AG09319 (cell line): Measurements from ENCODE around the gene MYH15.

Source experiments
- DNase-seq: peaks from one replicate; pipeline ENCODE4 v3.0.0-alpha.2; 2010; ENCODE audit warnings: low read depth; ENCODE audit errors: extremely low read depth
- CTCF ChIP-seq: IDR thresholded peaks from 2 replicates; pipeline ENCODE4 v1.5.1; 2011; ENCODE audit warnings: low read depth, mild to moderate bottlenecking, inconsistent platforms, low read length, moderate library complexity

MYH15 gene

GRCh38 chr3:108511490-108511889 lies 1.1 kb upstream of the MYH15 start:
- DNase-seq: no peak
- TF ChIP-seq CTCF: no peak

- no peak for DNase-seq
- TF ChIP-seq CTCF: no peak
Observed at GRCh38 chr3:108511055-108511454, 659 bp upstream of the MYH15 start.

- no peak for TF ChIP-seq CTCF
Observed at GRCh38 chr3:108509871-108510270, 525 bp downstream of the MYH15 start.

GRCh38 chr3:108509263-108509662 lies 1.1 kb downstream of the MYH15 start:
- TF ChIP-seq CTCF: no peak
- DNase-seq: no peak

More at GRCh38 chr3:108509871-108510270, 525 bp downstream of the MYH15 start:
- no peak for DNase-seq

GRCh38 chr3:108507902-108508301 lies 2.5 kb downstream of the MYH15 start:
- TF ChIP-seq CTCF: no peak
- DNase-seq: no peak

GRCh38 chr3:108505811-108506210 lies 4.6 kb downstream of the MYH15 start:
- no peak for TF ChIP-seq CTCF
- DNase-seq: no peak

- no peak for TF ChIP-seq CTCF
- DNase-seq: no peak
Observed at GRCh38 chr3:108503722-108504121, 6.7 kb downstream of the MYH15 start.

- DNase-seq: no peak
- no peak for TF ChIP-seq CTCF
Observed at GRCh38 chr3:108501535-108501934, 8.9 kb downstream of the MYH15 start.
